HFFc6 (cell line): ENCODE measurements around the gene LMBRD2. TPM values are rescaled to one million over a fixed set of nuclear protein-coding genes. Genes with fewer than 3 reads are reported as not detected.
"Not testable (repeated sequence)": the region's sequence is repeated elsewhere in the genome, so short reads cannot be mapped to it uniquely, and the experiment has no call there.

ENCODE experiments used
- DNase-seq: peaks from one replicate; pipeline ENCODE4 v3.0.0-alpha.2; 2018
- H3K27ac Mint-ChIP-seq: 2 replicates; pipeline ENCODE4 v1.8.0; 2020; ENCODE audit warnings: mild to moderate bottlenecking, mixed read lengths
- H3K27me3 Mint-ChIP-seq: 2 replicates; pipeline ENCODE4 v1.8.0; 2021; ENCODE audit warnings: mild to moderate bottlenecking, moderate library complexity, mixed read lengths; ENCODE audit not compliant: insufficient read depth
- H3K36me3 Mint-ChIP-seq: 2 replicates; pipeline ENCODE4 v1.8.0; 2021; ENCODE audit warnings: low read depth, mixed read lengths
- H3K4me1 Mint-ChIP-seq: 2 replicates; pipeline ENCODE4 v1.8.0; 2020; ENCODE audit warnings: low read depth, mixed read lengths
- H3K4me3 Mint-ChIP-seq: 2 replicates; pipeline ENCODE4 v1.8.0; 2020; ENCODE audit warnings: mild to moderate bottlenecking, moderate library complexity, mixed read lengths
- H3K9me3 Mint-ChIP-seq: 2 replicates; pipeline ENCODE4 v1.8.0; 2020; ENCODE audit warnings: mild to moderate bottlenecking, mixed read lengths
- total RNA-seq, 6 experiments: library from RNA; stranded (reverse); fragmentation: NEBNext Ultra II Directional; extraction: Animal tissue kit (Norgen Biotek cat#: 25700); gene quantifications; 2 replicates in 1 of 6; 3 replicates in 5 of 6; pipeline ENCODE4 v1.2.3, GENCODE V29; 2021
- TF ChIP-seq, protein P1 (sequence below): fragments of 200-600 bp; sonication (generic); IDR thresholded peaks from 2 replicates; pipeline ENCODE4 v1.5.0; 2021; ENCODE audit warnings: antibody characterized with exemption, mild to moderate bottlenecking

Gene LMBRD2
- total RNA-seq, 6 experiments from 2014 or later = 9.7 to 15.7 (median 12.7) TPM

DNA sequence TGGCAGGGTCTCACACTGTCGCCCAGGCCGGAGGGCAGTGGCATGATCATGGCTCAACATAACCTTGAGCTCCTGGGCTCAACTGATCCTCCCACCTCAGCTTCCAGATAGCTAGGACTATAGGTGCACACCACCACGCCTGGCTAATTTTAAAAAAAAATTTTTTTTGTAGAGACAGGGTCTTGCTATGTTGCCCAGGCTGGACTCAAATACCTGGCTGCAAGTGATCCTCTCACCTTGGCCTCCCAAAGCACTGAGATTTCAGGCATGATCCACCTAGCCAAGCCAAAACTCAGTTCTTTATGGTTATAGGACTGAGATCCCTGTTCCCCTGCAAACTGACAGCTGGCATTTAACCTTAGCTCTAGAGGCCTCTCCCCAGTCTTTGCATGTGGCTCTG, 5.3 kb downstream of the LMBRD2 start:
- H3K9me3 Mint-ChIP-seq = no peaks in the 10 kb centered on the region
- H3K4me3 Mint-ChIP-seq = no peak overlapping the region
- H3K27ac Mint-ChIP-seq = no peak overlapping the region
- H3K4me1 Mint-ChIP-seq = peaks cover 39% of the 10 kb centered on the region
- no peak for DNase-seq
- TF ChIP-seq, protein P1, sequence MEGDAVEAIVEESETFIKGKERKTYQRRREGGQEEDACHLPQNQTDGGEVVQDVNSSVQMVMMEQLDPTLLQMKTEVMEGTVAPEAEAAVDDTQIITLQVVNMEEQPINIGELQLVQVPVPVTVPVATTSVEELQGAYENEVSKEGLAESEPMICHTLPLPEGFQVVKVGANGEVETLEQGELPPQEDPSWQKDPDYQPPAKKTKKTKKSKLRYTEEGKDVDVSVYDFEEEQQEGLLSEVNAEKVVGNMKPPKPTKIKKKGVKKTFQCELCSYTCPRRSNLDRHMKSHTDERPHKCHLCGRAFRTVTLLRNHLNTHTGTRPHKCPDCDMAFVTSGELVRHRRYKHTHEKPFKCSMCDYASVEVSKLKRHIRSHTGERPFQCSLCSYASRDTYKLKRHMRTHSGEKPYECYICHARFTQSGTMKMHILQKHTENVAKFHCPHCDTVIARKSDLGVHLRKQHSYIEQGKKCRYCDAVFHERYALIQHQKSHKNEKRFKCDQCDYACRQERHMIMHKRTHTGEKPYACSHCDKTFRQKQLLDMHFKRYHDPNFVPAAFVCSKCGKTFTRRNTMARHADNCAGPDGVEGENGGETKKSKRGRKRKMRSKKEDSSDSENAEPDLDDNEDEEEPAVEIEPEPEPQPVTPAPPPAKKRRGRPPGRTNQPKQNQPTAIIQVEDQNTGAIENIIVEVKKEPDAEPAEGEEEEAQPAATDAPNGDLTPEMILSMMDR = no peak
- no peaks in the 10 kb centered on the region for H3K36me3 Mint-ChIP-seq
- H3K27me3 Mint-ChIP-seq = peaks cover 2% of the 10 kb centered on the region; the same call in 1 of the 2 replicates

DNA sequence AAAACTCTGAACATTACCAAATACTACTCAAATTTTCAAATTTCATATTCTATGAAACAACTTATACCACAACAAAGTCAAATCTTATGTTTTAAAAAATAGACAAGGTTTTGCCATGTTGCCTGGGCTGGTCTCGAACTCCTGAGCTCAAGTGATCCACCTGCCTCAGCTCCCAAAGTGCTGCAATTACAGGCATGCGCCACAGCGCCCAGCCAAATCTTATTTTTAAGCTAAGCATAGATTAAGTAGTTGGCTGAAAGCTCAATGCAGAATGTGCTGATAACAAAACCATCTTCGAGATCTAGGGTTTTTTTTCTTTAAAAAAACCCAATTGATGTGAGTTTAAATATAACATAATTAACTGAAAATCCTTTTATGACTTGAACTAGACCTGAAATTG, 6.4 kb downstream of the LMBRD2 start:
- no peak for DNase-seq
- TF ChIP-seq, protein P1 = no peak
- Mint-ChIP-seq H3K9me3 (no peaks in the 10 kb centered on the region), H3K27ac (no peak overlapping the region), H3K36me3 (peaks cover 5% of the 10 kb centered on the region; the same call in 1 of the 2 replicates), H3K4me3 (no peak overlapping the region), H3K4me1 (peaks cover 32% of the 10 kb centered on the region), H3K27me3 (no peaks in the 10 kb centered on the region)

DNA sequence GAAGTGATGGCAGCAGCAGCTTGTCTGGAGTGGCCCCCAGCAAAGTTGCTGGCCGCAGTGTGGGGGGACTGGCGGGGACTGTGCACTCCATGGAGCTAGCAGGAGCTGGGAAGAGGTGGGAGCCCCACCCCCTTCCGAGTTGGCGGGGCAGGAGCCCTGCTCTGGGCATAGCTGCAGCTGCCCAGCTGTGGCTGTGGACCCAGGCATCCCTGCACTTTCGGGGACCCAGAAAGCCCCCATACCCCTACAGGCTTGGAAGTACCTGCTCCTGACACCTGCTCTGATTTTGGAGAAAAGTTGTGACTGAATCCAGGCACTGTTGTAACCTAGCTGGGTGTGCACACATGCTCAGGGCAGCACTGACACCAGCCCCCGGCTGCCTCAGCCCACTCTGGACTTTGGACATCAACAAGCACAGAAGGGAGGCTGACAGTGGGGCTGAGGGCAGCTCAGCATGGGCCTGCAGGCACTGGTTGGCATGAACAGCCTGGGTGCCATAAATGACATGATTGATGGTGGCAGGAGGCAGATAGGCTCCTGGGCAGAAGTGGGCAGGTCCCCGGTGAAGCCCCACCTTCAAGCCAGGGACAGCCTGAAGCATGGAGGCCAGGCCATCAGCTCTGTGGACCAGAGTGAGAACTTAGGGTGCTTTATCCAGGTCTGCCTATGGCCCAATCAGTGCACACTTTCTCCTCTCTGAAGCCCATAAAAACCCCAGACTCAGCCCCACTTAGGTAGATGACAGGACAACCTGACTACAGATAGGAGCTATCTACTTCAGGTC, 12.6 kb downstream of the LMBRD2 start:
- no peaks in the 10 kb centered on the region for H3K27me3 Mint-ChIP-seq
- no peak overlapping the region for H3K27ac Mint-ChIP-seq
- DNase-seq = no peak
- peaks cover 24% of the 10 kb centered on the region for H3K36me3 Mint-ChIP-seq
- H3K9me3 Mint-ChIP-seq = no peaks in the 10 kb centered on the region; the same call in 1 of the 2 replicates
- TF ChIP-seq, protein P1 = no peak
- H3K4me3 Mint-ChIP-seq = no peak overlapping the region
- H3K4me1 Mint-ChIP-seq = no peaks in the 10 kb centered on the region

DNA sequence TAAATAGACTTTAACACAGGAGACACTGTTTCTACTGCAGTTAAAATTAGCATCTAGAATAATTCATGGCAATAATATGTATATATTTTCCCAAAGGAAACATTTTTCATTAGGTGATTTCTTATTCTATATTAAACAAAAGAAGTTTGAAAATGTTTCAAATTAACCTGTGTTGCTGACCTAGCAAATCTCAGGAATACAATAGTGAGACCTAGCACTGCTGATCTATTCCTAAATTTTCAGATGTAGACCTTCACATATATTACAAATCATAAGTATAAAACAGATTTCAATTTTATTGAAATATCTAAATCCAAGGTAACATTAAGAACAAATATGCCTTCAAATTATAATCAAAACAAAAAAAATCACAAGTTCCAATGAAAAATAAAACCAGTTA, 15.1 kb downstream of the LMBRD2 start:
- H3K27ac Mint-ChIP-seq = no peak overlapping the region
- H3K27me3 Mint-ChIP-seq = no peaks in the 10 kb centered on the region
- no peak for DNase-seq
- peaks cover 30% of the 10 kb centered on the region for H3K36me3 Mint-ChIP-seq
- H3K4me1 Mint-ChIP-seq = no peaks in the 10 kb centered on the region
- TF ChIP-seq, protein P1 = no peak
- H3K9me3 Mint-ChIP-seq = no peaks in the 10 kb centered on the region; the same call in 1 of the 2 replicates
- no peak overlapping the region for H3K4me3 Mint-ChIP-seq

DNA sequence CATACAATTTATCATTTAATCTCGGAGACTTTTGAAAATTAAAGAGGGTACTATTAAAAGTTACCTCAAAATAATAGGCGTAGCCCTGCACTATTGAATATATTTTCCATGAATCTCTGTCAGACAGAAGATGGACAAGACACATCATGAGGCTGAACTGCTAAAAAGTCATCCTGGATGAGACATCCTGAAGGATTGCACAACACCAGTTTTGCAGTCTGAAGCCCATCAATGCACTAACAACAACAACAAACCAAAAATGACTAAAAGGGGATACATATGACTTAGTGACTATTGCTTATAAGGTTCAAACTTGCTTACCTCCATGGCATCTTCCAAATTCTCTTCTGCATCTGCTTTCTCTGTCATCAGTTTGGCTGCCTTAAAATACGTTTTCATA, 15.7 kb downstream of the LMBRD2 start:
- H3K9me3 Mint-ChIP-seq = no peaks in the 10 kb centered on the region; the same call in 1 of the 2 replicates
- DNase-seq = no peak
- H3K4me1 Mint-ChIP-seq = no peaks in the 10 kb centered on the region
- H3K27ac Mint-ChIP-seq = no peak overlapping the region
- H3K36me3 Mint-ChIP-seq = peaks cover 30% of the 10 kb centered on the region
- H3K27me3 Mint-ChIP-seq = no peaks in the 10 kb centered on the region
- TF ChIP-seq, protein P1 = no peak
- no peak overlapping the region for H3K4me3 Mint-ChIP-seq

DNA sequence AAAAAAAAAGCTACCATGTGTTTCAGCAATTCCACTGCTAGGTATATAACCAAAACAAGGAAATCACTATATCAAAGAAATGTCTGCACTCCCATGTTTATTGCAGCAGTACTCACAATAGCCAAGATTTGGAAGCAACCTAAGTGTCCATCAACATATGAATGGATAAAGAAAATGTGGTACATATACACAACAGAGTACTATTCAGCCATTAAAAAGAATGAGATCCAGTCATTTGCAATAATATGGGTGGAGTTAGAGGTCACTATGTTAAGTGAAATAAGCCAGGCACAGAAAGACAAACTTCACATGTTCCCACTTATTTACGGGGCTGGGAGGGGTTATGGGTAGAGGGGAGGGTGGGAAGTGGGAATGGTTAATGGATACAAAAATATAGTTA, 18.7 kb downstream of the LMBRD2 start:
- not testable (repeated sequence) for H3K27me3 Mint-ChIP-seq, H3K27ac Mint-ChIP-seq, H3K4me3 Mint-ChIP-seq, DNase-seq, H3K9me3 Mint-ChIP-seq, H3K4me1 Mint-ChIP-seq
- peaks cover 28% of the 10 kb centered on the region for H3K36me3 Mint-ChIP-seq

DNA sequence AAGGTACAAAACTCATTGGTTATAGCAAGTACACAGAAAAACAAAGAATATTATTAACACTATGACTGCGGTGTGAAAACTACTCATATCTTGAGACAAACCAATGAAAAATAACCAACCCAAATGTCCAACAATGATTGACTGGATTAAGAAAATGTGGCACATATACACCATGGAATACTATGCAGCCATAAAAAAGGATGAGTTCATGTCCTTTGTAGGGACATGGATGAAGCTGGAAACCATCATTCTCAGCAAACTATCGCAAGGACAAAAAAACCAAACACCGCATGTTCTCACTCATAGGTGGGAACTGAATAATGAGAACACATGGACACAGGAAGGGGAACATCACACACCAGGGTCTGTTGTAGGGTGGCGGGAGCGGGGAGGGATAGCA, 22.0 kb downstream of the LMBRD2 start:
- not testable (repeated sequence) for H3K27me3 Mint-ChIP-seq, H3K27ac Mint-ChIP-seq, H3K9me3 Mint-ChIP-seq, DNase-seq, H3K4me1 Mint-ChIP-seq, H3K4me3 Mint-ChIP-seq
- H3K36me3 Mint-ChIP-seq = peaks cover 23% of the 10 kb centered on the region
